Activated CD4-positive, alpha-beta T cell treated with anti-CD3 and anti-CD28 coated beads, Interleukin-2, amount 10 ng/mL, durations not matched to agents 7 days and 5 days (primary cell): ENCODE measurements around the gene NEU3. TPM values are rescaled to one million over a fixed set of nuclear protein-coding genes. Genes with fewer than 3 reads are reported as not detected.

Source experiments
- CTCF ChIA-PET: fragments of 350-600 bp; sonication (Branson Sonifier 250); formaldehyde crosslinking; loops from one replicate; lab custom pipeline; 2021; ENCODE audit warnings: antibody characterized with exemption; lab: Charles Lee
- POLR2A ChIA-PET: fragments of 350-600 bp; sonication (Branson Sonifier 250); formaldehyde crosslinking; loops from one replicate; lab custom pipeline; 2021; ENCODE audit warnings: antibody characterized with exemption; lab: Charles Lee
- DNase-seq: peaks from one replicate; pipeline ENCODE4 v3.0.0-alpha.2; 2020
- H3K27ac Mint-ChIP-seq: one replicate; pipeline ENCODE4 v1.8.0; 2021; ENCODE audit warnings: mild to moderate bottlenecking, moderate library complexity, mixed read lengths
- H3K27me3 Mint-ChIP-seq: one replicate; pipeline ENCODE4 v1.8.0; 2021; ENCODE audit warnings: mixed read lengths
- H3K36me3 Mint-ChIP-seq: one replicate; pipeline ENCODE4 v1.8.0; 2021; ENCODE audit warnings: low read depth, mixed read lengths
- H3K4me1 Mint-ChIP-seq: one replicate; pipeline ENCODE4 v1.8.0; 2021; ENCODE audit warnings: mixed read lengths
- H3K4me3 Mint-ChIP-seq: one replicate; pipeline ENCODE4 v1.8.0; 2021; ENCODE audit warnings: mild to moderate bottlenecking, moderate library complexity, mixed read lengths
- H3K9me3 Mint-ChIP-seq: one replicate; pipeline ENCODE4 v1.8.0; 2021; ENCODE audit warnings: mixed read lengths
- total RNA-seq, 2 experiments: library from RNA; stranded (reverse); gene quantifications; one replicate each; pipeline ENCODE4 v1.2.3, GENCODE V29; 2021

Gene NEU3
- total RNA-seq, 2 experiments from 2014 or later, result 10.9 to 12.5 TPM

DNA sequence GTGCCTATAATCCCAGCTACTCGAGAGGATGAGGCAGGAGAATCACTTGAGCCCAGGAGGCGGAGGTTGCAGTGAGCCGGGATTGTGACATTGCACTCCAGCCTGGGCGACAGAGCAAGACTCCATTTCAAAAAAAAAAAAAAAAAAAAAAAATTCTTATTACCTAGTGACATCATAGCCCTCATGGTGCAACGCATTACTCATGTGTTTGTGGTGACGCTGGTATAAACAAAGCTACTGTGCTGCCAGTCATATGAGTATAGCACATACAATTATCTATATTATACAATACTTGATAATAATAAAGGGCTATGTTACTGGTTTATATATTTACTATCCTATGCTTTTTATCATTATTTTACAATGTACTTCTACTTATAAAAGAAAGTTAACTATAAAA is 66.8 kb downstream of the NEU3 start:
- H3K36me3 Mint-ChIP-seq, result no peaks in the 10 kb centered on the region
- peaks cover 19% of the 10 kb centered on the region for H3K27me3 Mint-ChIP-seq
- no peak overlapping the region for H3K27ac Mint-ChIP-seq
- no peak for DNase-seq
- ChIA-PET POLR2A (no interaction called here), CTCF (interaction anchor here (0.8 kb wide), 1 partner anchor 30 kb away, joined by 3 read pairs; no protein-coding TSS in a partner anchor)
- peaks cover 13% of the 10 kb centered on the region for H3K9me3 Mint-ChIP-seq
- H3K4me1 Mint-ChIP-seq, result no peaks in the 10 kb centered on the region
- no peak overlapping the region for H3K4me3 Mint-ChIP-seq

DNA sequence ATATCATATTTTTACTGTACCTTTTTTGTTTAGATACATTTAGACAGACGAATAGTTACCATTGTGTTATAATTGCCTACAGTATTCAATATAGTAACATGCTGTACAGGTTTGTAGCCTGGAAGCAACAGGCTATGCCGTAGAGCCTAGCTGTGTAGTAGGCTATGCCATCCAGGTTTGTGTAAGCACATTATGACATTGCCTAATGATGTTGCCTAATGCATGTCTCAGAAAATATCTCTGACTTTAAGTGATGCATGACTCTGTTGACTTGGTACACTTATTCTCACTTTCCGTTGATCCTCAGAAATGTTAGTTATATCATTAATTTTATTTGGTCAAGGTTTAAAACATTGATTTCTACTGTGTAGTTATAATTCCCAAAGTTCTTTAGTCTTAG is 68.1 kb downstream of the NEU3 start:
- no peak for DNase-seq
- Mint-ChIP-seq H3K27ac (no peak overlapping the region), H3K4me3 (no peak overlapping the region), H3K4me1 (no peaks in the 10 kb centered on the region), H3K27me3 (peaks cover 19% of the 10 kb centered on the region), H3K36me3 (no peaks in the 10 kb centered on the region), H3K9me3 (peaks cover 13% of the 10 kb centered on the region)
- POLR2A ChIA-PET, result no interaction called here
- CTCF ChIA-PET, result no interaction called here

DNA sequence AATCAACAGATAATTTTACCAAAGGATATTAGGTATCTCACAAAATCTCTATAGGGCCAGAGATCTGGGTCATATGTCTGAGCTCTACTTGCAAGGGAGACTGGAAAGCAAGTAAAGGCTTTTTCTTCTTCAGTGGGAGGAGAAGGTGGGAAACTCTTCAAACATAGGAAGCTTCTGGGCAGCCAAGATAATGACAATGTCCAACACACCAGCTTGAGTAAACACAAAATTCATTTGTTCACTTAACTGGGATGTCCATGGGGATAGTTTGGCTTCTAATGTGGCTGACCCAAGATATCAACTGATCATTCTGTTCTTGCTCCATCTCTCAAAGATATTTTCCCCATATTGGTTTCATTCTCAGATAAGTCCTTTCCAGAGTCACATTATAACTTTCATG is 70.6 kb downstream of the NEU3 start:
- Mint-ChIP-seq H3K36me3 (no peaks in the 10 kb centered on the region), H3K9me3 (no peaks in the 10 kb centered on the region), H3K4me1 (no peaks in the 10 kb centered on the region), H3K27me3 (peaks cover 9% of the 10 kb centered on the region), H3K4me3 (no peak overlapping the region), H3K27ac (no peak overlapping the region)
- ChIA-PET CTCF (interaction anchor here (0.6 kb wide), 1 partner anchor 139 kb away, joined by 7 read pairs; no protein-coding TSS in a partner anchor), POLR2A (no interaction called here)
- DNase-seq, result no peak

DNA sequence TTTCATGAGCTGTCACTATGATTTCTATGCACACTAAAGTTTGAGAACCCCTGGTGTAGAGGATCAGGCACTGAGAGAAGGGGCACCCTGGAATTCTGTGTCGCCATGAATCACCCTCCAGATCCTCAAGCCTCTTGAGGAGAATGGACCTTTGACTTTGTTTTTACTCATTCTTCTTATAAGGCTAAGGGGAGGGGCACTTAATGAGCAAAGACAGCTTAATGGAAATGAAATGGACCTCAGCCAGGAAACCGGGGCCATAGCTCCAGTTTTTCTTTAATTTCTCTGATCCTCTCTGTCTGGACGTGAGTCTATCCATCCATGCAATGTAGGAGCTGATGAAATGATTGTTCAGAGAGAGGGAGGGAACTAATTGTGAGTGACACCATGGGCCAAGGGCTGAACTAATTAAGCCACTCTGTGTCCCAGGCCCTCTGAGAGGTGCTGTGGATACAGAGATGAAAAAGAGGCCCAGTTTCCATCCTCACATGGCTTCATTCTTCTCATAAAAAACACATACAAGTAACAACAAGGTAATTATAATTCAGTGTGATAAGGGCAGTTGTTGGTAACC is 75.1 kb downstream of the NEU3 start:
- CTCF ChIA-PET, result no interaction called here
- POLR2A ChIA-PET, result no interaction called here
- H3K27me3 Mint-ChIP-seq, result peaks cover 21% of the 10 kb centered on the region

DNA sequence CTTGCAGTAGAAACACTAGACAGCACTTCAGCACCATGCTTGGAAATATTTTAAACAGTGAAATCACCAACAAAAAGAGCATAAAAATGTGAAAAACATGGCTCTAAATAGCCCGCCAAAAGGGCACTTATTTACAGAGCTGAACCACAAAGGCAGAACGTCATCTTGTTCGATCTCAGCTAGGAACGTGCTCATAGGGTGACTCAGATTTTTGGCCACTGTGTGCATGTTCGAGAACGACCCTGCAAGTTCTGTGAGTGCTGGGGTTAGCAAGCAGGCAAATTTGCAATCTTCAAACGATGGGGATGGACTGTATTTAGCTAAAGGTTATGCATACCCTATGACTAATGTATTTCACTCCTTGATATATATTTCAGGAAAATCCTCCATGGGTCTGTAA is 77.3 kb downstream of the NEU3 start:
- Mint-ChIP-seq H3K27me3 (peaks cover 17% of the 10 kb centered on the region), H3K4me1 (no peaks in the 10 kb centered on the region)

More for the DNA sequence above, 75.1 kb downstream of the NEU3 start:
- Mint-ChIP-seq H3K4me1 (no peaks in the 10 kb centered on the region), H3K36me3 (no peaks in the 10 kb centered on the region), H3K9me3 (no peaks in the 10 kb centered on the region), H3K27ac (no peak overlapping the region), H3K4me3 (no peak overlapping the region)
- DNase-seq, result no peak

More for the DNA sequence above, 77.3 kb downstream of the NEU3 start:
- Mint-ChIP-seq H3K27ac (no peak overlapping the region), H3K36me3 (no peaks in the 10 kb centered on the region), H3K4me3 (no peak overlapping the region), H3K9me3 (no peaks in the 10 kb centered on the region)
- no peak for DNase-seq
- ChIA-PET POLR2A (no interaction called here), CTCF (interaction anchor here (0.6 to 1.1 kb wide), 2 partner anchors 139 to 195 kb away, joined by 3 read pairs; no protein-coding TSS in a partner anchor)

Other genes starting within 250 kb of the NEU3 start
- gene RNF169, start 240.1 kb upstream of the NEU3 start, total RNA-seq, result 10 to 100 TPM; 16.4 to 17.4 TPM
- 10 to 100 TPM in 1 of 2 experiments, 1 to 10 TPM in 1; 7.1 to 10.7 TPM for gene XRRA1, start 39.8 kb upstream of the NEU3 start, total RNA-seq
- gene SPCS2, start 39.7 kb upstream of the NEU3 start, total RNA-seq, result 100 to 1,000 TPM; 170 to 186 TPM
- not detected for gene OR2AT4, start 107.9 kb downstream of the NEU3 start, total RNA-seq
- gene SLCO2B1, start 162.2 kb downstream of the NEU3 start, total RNA-seq, result under 1 TPM in 1 of 2 experiments, not detected in 1; 0.37 TPM